MM.1S (cell line): ENCODE results near the gene MVK.

Experiments used
- CTCF ChIP-seq: fragments of 300-600 bp; sonication (generic); IDR thresholded peaks from 2 replicates; pipeline ENCODE4 v1.5.1; 2016; ENCODE audit warnings: antibody characterized with exemption, low read length, mixed read lengths
- EZH2phosphoT487 ChIP-seq: fragments of 300-600 bp; sonication (generic); IDR thresholded peaks from 2 replicates; pipeline ENCODE4 v1.6.1; 2018; ENCODE audit warnings: antibody characterized with exemption, low read length

GRCh38 chr12:109624467-109624866 lies 50.9 kb downstream of the MVK start:
- TF ChIP-seq CTCF (no peak), EZH2phosphoT487 (no peak)
